Suprapubic skin (tissue), 3 donors: Measurements from ENCODE around the gene CALB2.

Source experiments
- CTCF ChIP-seq, 2 donors: fragments of 200-600 bp in 1 of 2; fragments of 450-650 bp in 1 of 2; sonication (generic) in 1 of 2; IDR thresholded peaks; one replicate each; pipeline ENCODE4 v1.5.1; 2016 to 2019; ENCODE audit warnings: antibody characterized with exemption in 2 of 2, mild to moderate bottlenecking in 1 of 2, moderate library complexity in 1 of 2
- POLR2A ChIP-seq, 2 donors: fragments of 450-650 bp; IDR thresholded peaks; one replicate each; pipeline ENCODE4 v1.6.1; 2017; ENCODE audit warnings: antibody characterized with exemption in 2 of 2, mild to moderate bottlenecking in 2 of 2, moderate library complexity in 2 of 2

GRCh38 chr16:71347146-71347545 lies 11.4 kb upstream of the CALB2 start:
- no peak for TF ChIP-seq POLR2A (IDR thresholded peaks at IDR 0.05)
- no peak for TF ChIP-seq CTCF (IDR thresholded peaks at IDR 0.05)
